GM19025 (cell line): ENCODE data around the gene OGDH.
A peak's percentile ranks its signal among the peaks of the same experiment; 100 is the strongest.

Experiments
- ATAC-seq: cut with Tn5 transposase; IDR thresholded peaks from one replicate; pipeline ENCODE4 v1.9.1; 2021; ENCODE audit warnings: mild to moderate bottlenecking, low read depth, moderate library complexity; ENCODE audit not compliant: unreplicated experiment

OGDH gene

DNA sequence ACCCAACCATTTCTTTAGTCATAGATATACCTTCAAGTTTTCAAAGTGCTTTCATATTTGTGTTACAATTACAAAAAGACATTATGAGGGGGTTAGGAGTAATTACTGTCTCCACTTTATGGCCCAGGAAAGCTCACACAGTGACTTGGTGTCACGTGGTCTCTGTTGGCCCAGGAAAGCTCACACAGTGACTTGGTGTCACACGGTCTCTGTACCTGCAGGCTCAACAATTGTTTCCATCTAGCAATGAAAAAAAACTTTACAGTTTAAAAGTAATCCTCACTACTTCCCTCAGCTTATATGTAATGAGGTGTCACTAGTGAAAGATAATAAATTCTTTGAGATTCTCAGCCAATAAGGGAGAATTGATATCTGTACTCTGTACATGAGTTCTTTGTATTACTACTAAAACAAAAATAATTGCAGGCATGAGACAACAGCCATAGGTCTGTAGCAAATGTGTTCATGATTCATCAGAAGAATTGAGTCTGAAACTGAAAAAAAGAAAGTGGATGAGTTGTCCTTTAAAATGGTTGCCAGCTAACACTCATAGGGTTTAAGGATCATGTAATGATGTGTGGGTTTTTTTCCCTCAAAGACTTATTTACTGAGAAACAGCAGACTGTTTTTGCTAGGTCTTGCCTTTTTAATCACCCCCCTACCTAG lies 10.9 kb downstream of the OGDH start:
- no peak for ATAC-seq

DNA sequence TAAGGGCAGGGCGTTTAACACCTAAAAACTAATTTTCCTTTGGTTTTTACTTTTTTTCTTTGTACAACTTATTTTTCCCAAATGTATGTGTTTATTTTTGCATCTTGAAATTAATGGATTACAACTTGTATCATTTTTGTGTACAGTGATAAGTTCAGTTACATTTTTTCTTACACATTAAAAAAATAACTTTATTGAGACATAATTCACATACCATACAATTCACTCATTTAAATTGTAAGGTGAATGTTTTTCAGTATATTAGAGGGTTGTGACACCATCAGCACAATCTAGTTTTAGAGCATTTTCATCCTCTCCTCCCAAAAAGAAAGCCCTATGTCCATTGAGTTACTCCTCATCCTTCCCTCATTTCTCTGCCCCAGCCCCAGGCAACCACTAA lies 11.6 kb downstream of the OGDH start:
- ATAC-seq, result no peak

DNA sequence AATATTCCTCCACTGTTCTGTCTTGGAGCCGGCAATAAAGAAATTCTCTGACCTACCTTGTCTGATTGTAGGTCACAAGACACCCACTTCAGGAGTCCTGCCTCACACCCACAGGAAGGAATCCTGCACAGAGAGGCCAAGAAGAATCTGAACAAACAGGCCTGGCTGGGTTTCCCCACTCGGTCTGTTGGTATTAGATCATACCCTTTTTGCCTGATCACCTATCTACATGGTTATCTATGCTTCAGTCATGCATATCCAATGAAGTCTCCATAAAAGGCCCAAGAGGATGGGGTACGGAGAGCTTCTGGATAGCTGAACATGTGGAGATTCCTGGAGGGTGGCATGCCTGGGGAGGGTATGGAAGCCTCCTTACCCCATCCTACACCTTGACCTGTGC lies 12.3 kb downstream of the OGDH start:
- no peak for ATAC-seq

DNA sequence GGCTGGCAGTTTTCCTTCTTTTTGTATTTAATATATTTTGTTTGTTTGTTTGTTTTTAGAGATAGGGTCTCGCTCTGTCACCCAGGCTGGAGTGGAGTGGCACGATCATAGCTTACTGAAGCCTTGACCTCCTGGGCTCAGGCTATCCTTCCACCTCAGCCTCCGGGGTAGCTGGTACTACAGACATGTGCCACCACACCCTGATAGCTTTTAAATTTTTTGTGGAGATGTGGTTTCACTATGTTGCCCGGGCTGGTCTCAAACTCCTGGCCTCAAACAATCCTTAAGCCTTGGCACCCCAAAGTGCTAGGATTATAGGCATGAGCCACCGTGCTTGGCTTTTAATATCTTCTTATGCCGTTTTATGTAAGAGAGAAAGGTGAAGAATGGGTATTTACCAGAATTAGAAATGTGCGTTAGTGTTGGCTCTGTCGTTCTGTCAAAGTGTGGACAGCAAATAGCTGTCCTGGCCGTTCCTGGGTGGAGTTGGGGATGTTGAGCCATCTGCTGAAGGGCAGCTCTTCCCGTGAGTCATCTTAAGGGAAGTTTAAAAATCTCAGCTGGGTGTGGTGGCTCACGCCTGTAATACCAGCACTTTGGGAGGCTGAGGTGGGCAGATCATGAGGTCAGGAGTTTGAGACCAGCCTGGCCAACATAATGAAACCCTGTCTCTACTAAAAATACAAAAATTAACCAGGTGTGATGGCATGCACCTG lies 14.8 kb downstream of the OGDH start:
- no peak for ATAC-seq

DNA sequence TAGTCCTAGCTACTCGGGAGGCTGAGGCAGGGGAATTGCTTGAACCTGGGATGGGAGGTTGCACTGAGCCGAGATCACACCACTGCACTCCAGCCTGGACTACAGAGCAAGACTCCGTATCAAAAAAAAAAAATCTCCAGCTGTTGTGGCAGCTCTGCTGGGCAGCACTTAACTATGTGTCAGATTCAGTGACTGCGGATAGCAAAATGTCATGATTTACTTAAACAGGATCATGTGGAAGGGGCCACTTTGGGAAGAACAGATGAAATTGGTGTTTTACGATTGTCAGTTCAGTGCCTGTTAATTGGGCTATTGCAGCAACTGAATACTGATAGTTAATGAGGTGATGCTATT lies 15.3 kb downstream of the OGDH start:
- no peak for ATAC-seq

DNA sequence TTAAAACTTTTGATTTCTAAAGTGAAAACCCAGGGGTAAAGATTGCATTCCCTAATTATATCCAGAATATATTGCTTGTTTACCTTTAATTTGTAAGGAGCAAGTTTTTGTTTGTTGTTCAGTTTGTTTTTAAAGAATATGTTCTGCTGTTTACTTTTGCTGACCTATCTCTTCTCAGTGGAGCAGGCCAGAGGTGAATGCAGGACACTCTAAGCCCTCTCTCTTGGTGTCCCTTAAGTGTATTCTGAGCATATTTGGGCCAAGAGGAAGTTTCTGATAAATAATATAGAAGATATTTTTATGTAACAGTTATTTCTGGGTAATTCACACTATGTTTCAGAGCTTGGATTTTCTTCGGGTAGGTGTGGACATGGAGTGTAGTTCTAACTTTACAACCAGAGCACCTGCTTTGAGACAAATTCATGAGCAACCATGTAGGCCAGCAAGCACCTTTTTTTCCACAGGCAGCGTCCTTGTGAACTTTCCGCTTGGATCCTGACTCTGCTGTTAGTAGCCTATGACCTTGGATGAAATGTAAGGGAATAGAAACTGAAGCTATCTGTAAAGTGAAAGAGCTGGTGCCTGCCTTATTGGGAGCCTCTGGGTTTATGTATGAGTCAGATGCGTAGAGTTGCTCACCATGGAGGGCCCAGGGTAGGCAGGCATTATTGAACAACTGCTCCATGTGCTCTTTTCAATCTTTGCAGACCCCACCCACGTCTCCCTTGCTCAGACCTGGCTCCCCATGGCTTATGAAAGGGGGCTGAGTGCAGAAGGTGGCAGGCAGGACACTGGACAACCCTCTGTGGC lies 16.1 kb downstream of the OGDH start:
- peak; percentile 78 for ATAC-seq

DNA sequence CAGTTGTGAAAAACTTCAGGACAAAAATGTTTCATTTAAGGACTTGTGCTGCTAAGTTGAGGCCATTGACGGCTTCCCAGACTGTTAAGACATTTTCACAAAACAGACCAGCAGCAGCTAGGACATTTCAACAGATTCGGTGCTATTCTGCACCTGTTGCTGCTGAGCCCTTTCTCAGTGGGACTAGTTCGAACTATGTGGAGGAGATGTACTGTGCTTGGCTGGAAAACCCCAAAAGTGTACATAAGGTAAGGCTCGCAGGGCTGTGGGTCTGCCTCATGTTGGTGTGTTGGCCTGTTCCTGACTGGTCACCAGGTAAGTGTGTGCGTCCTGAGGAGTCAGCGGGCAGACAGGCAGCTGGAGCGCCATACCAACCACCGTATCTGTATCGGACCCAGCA lies 17.9 kb downstream of the OGDH start:
- ATAC-seq, result no peak

DNA sequence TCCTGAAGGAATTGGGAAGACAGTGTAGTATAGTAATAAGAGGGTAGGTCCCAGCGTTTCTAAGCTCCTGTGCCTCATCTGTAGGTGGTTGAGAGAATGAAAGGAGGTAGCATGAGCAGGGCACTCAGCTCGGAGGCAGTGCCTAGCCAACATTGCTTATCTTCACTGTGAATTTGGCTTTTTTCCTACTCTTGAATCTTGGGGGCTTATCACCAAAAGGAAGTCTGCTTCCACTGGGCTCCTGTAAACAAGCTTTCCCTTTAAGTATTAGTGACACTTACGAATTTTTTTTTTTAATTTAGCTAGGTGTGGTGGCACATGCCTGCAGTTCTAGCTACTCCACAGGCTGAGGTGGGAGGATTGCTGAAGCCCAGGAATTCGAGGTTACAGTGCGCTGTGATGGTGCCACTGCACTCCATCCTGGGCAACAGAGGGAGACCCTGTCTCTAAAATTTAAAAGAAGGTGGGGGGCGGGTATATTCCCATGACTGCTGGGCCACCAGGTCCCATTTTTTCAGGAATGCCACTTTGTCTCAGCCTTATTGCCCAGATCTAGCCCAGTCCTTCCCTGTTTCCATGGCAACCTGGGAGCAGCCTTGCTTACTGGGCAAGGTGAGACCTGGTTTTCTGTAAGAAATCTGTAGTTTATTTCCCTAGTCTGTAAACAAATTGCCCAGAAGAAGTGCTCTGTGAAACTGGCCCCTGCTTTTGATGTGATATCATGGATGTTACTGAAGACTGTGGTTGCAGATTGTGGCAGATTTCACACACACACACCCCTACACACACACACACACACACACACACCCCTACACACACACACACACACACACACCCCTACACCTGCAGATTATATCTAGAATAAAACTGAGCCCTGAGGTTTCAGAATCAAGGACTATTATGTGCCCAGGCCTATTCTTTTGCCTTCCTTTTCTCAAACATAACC lies 19.4 kb downstream of the OGDH start:
- no peak for ATAC-seq

DNA sequence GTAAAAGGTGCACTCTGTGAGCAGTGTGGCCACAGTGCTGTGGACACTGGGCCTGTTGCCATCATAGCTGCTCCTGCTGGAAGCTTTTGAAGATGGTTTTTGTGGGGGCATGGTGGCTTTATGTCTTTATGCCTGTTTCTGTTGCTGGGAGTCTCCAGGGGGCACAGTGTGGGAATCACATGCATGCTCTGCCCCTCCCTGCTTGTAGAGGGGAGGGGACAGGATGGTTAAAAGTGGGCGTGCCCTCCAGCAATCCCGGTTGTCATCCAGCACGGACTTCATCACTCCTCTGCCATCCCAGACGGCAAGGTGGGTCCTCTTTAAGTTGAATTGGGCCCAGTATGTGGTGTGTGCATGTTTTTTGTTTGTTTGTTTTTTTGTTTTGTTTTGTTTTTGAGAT lies 20.2 kb downstream of the OGDH start:
- ATAC-seq, result no peak

DNA sequence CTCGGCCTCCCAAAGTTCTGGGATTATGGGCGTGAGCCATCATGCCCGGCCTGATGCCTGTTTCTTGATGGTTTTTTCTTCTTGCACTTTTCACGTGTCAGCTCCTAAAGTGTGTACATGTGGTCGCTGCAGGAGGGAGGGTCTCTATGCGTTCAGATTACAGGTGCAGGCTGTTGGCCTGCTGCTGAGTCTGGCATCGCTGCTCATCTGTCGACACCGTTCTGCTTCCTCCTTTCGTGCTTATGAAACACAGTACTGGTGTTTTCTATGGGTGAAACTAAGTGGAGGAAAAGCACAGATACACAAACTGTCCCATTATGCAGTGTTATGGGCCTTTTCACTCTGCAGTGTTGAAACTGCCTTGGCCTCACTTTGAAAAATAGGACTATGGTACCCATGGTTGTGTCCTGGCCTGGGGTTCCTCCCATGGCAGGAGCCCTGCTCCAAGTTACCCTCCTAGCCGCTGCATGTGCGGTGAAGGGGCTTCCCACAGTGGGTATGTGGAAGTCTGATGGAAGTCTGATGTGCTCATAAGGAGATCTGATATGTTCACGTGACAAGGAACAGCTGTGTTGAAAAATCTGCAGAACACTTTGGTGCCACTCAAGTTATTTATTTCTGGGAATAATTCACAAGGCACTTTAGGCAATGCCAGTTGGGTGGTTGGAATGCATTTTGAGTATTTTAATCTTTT lies 23.5 kb downstream of the OGDH start:
- no peak for ATAC-seq

DNA sequence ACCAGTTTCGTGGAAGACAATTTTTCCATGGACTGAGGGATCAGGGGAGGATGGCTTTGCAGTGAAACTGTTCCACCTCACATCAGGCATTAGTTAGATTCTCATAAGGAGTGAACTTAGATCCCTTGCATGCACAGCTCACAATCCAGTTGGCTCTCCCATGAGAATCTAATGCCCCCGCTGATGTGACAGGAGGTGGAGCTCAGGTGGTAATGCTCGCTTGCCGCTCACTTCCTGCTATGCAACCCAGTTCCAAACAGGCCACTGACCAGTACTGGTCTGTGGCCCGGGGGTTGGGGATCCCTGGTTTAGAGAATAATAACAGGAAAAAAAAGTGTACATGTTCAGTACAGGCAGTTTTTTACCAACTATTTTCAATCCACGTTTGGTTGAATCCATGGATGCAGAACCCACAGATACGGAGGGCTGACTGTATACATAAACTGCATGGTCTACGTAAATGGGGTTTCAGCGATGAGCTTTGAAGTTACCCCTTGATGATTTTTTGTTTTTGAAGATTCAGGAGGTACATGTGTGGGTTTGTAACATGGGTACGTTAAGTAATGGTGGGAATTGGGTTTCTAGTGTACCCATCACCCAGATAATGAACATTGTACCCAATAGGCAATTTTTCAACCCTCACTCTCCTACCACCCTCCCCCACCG lies 24.5 kb downstream of the OGDH start:
- ATAC-seq, result no peak

DNA sequence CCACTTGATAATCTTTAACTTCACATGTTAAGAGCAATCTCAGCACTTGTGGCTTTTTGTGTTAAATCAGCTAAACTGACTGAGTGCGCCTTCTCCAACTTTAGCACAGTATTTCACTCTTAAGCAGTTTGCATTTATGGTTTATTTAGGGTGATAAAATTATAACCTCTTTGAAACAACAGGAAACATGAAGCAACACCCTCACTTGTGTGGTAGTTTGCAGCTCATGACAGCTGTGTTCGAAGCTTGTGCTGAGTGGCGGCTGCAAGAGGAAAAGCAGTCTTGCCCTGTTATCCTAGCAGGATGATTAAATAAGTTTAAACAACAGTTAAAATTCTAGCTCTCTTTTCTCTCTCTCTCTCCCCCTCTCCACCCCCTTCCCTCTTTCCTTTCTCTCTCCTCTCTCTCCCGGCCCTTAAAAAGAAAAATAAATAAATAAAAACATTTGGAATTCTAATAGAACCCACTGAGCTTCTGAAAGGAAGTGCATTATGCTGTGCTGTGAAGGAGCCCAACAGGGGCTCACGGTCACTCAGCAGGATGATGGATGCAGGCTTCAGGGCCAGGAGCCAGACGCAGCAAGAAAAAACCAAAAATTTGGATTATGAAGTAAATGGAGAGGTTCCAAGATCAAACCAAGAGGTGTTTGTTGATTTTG lies 25.2 kb downstream of the OGDH start:
- no peak for ATAC-seq

DNA sequence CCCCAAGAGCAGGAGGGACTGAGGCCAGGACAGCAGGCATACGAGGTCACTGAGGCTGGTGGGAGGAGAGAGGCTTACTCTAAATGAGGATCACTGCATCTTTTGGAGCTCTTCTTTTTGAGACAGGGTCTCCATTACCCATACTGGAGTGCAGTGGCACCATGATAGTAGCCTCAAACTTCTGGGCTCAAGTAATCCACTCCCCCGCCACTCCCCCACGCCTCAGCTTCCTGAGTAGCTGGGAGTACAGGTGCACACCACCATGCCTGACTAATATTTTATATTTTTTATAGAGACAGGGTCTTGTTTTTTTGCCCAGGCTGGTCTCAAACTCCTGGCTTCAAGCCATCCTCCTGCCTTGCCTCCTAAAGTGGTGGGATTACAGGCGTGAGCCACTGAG lies 25.8 kb downstream of the OGDH start:
- no peak for ATAC-seq

DNA sequence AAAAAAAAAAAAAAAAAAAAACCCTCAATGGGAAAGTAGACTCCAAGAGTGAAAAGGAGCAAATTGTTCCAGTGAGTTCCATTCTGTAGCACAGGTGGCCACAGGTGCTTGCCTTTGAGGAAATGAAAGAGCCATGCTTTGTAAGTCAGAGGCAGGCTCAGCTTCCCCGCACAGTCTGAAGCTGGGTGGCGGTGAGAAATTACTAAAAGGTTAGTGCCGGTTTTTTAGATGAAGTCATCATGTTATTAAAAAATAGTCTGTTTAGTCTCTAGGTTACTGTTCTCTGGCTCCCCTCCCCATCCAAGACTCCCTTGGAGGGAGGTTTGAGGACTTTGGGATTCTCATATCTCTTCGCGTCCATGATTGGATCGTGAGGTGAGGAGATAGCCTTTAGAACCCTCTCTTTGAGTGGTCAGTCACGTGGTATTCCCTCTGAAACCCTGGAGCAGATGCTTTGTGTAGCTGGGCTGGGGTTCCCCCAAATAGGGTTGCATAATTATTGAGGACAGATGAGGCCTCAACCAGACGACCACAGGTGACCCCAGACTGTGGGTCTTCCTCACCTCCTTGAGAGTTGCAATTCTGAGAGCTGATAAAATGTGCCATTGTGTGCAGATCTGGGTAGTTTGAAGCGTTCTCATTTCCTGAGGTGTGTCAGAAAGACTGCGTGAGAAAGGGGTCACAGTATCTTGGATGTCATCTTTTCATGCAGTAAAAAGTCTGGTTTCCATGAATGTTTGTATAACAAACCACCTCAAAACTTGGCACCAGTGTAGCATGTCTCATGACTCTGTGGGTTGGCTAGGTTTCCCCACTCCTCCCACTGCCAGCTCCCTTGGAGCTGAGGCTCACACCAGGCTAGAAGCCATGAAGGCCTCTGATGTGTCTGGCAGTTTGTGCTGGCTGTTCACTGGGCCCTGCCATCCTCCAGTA lies 27.1 kb downstream of the OGDH start:
- ATAC-seq, result peak; percentile 48

DNA sequence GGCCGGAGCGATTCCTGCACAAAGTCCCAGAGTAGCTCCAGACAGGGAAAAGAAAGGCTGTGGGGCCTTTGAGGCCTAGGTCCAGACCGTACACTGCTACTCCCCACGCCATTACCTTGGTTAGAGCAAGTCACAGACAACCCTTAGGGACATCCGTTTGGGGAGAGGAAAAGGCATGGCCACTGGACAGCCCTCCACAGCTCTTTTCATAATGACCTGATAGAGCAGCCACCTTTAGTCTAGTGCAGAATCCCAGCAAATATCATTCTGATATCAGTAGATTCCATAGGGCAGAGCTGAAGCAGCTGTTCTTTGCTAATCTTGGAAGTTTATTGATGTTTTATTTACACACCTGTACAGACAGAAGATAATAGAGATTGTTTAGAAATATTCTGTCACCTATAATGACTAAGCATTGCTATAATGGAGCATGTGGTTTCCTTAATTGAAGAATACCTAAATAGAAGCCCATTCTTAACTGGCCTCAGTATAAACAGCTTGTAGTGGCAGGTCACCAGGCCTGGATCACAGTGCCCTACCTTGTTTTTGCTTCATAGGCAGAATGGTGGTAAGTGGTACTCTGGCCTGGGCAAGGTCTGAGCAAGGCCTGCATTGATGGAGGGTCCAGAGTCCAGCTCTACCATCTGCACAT lies 27.9 kb downstream of the OGDH start:
- no peak for ATAC-seq

DNA sequence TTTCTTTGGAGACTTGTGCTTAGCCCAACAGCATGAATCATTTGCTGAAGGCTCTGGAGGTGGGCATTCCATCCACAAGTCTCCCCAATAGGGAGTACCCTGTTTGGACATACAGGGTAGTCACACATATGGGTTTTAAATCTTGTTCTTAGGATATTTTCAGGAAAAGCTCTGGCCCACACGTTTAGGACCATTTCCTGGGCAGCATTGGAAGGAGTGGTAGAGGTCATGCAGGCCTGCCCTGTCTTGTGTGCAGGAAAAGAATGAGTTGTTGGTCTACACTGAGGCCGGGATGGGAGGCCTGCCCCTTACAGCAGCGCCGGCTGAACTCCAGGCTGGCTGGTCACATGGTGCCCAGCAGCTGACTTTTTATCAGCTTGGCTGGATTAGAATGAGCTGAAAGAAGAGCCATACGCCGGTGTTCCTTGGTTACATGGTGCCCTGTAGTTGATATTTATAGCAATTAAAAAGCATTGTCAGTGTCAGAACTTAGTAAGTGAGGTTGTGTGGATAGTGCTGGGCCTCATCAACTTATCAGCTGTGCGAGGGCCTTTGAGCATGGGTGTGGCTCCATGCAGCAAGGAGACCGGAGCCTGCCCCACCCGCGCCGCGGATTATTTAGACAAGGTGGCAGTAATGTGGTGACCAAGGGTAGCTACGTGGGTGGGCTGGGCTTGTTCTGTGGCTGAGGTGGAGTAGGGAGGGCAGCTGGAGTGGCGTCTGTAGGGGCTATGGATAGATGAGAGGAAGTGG lies 28.6 kb downstream of the OGDH start:
- no peak for ATAC-seq
